ENCODE data around the gene PTPRG. TPM values are rescaled to one million over a fixed set of nuclear protein-coding genes. Genes with fewer than 3 reads are reported as not detected.

Gene PTPRG
- total and polyA plus RNA-seq, 10 of the 15 experiments (the other 5 are each of a cell fraction or from before 2014, with no cell fraction given) = 0.29 to 20.7 (median 1.4) TPM

DNA sequence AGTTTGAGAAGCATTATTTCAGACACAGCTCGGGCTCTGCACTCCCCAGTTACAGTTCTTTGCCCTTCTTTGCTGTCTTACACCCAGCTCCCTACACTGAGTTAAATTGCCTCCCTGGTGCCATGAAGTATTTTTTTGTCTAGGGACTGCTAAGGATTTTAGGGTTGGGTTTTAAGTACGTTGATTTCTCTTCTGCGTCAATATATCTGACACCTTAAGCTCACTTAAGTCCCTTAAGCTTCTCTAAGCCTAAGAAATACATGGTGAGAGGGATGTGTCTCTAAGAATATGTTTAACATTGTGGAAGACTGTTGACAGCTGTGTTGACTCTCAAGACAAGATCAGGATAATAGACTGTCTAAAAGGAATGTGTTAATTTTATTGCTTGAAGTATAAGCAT, 400.5 kb downstream of the PTPRG start:
- ChIA-PET POLR2A (interaction anchor here (0.9 to 1.1 kb wide), 3 partner anchors 11 to 194 kb away, joined by 3 to 4 read pairs (median 3); no protein-coding TSS in a partner anchor), SMC1A (ENCODE audit: uncharacterized antibody, unreplicated experiment) (interaction anchor here (0.7 to 1.7 kb wide), 3 partner anchors 13 to 106 kb away, joined by 5 read pairs; no protein-coding TSS in a partner anchor), CTCF (interaction anchor here (0.6 to 1.6 kb wide), 5 partner anchors 25 to 170 kb away, joined by 3 to 4 read pairs (median 3); no protein-coding TSS in a partner anchor), RAD21 (ENCODE audit: unreplicated experiment) (interaction anchor here (1.0 kb wide), 1 partner anchor 13 kb away, joined by 4 read pairs; no protein-coding TSS in a partner anchor)
- intact Hi-C loops (cut with micrococcal nuclease; ENCODE audit: unreplicated experiment) = no loop called here
- H3K27me3 ChIP-seq (replicated peaks in 1 of 2; ENCODE audit: control insufficient read depth in 2 of 2, insufficient read depth in 2 of 2, low read length in 1 of 2) = no peaks in the 10 kb centered on the region
- ATAC-seq (no peak), FAIRE-seq (no peak), DNase-seq (ENCODE audit: low read depth, low spot score) (no peak)
- no peaks in the 10 kb centered on the region for H3K4me1 ChIP-seq (ENCODE audit: control insufficient read depth, insufficient read depth, low read length)
- no TSS peak for BruUV-seq (replicated peaks)
- WGBS (ENCODE audit: insufficient coverage, insufficient replicate concordance, low lambda C conversion rate, missing lambda C conversion rate) = 15% methylated on average over 3 of the region's 3 CpGs
- no peak overlapping the region for H2AFZ ChIP-seq (ENCODE audit: control insufficient read depth, low read depth, low read length)
- no peak overlapping the region for H3K4me3 ChIP-seq
- in situ Hi-C loops (cut with MboI) = no loop called here
- no peaks in the 10 kb centered on the region for H3K79me2 ChIP-seq (ENCODE audit: control insufficient read depth, insufficient read depth, low read length)
- no peaks in the 10 kb centered on the region for H4K20me1 ChIP-seq (ENCODE audit: control insufficient read depth, insufficient read depth)
- H3K36me3 ChIP-seq (ENCODE audit: control insufficient read depth in 2 of 2, insufficient read depth in 2 of 2, low read length in 1 of 2) = no peaks in the 10 kb centered on the region
- no peak for TF ChIP-seq ETV6 (conservative IDR thresholded peaks at IDR 0.05 in 1 of 2, IDR thresholded peaks at IDR 0.05 in 1 of 2; ENCODE audit: borderline replicate concordance in 1 of 2, low read depth in 1 of 2)
- no peak overlapping the region for H3K4me2 ChIP-seq (ENCODE audit: control insufficient read depth, insufficient read depth)
- H3K9ac ChIP-seq (ENCODE audit: control insufficient read depth, insufficient read depth, low read length) = no peak overlapping the region
- no peaks in the 10 kb centered on the region for H3K9me3 ChIP-seq (replicated peaks; ENCODE audit: control insufficient read depth, insufficient read depth, low read length)
- no peak overlapping the region for H3K27ac ChIP-seq (ENCODE audit: control insufficient read depth, insufficient read depth)

DNA sequence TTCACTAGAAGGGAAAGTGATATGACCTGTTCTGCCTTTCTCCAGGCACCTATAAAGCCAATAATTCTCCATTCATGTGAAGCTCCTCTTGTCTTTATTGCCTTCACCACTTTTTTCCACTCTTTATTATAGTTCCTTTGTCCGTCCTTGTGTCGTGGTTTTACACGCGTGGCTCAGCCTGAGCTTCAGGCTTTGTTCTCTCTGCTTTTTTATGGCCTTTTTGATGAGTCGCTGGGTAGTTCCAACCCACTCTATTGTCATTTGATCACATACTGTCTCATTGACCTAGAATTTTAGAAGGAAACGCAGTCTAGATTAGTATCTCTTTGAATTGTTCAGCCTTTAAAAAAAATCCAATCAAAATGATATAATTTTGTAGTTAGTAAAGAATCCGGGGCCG, 403.2 kb downstream of the PTPRG start:
- Histone ChIP-seq H3K9me3 (replicated peaks; ENCODE audit: control insufficient read depth, insufficient read depth, low read length) (no peaks in the 10 kb centered on the region), H3K36me3 (ENCODE audit: control insufficient read depth in 2 of 2, insufficient read depth in 2 of 2, low read length in 1 of 2) (no peaks in the 10 kb centered on the region), H3K9ac (ENCODE audit: control insufficient read depth, insufficient read depth, low read length) (no peak overlapping the region), H4K20me1 (ENCODE audit: control insufficient read depth, insufficient read depth) (no peaks in the 10 kb centered on the region), H3K27me3 (replicated peaks in 1 of 2; ENCODE audit: control insufficient read depth in 2 of 2, insufficient read depth in 2 of 2, low read length in 1 of 2) (no peaks in the 10 kb centered on the region), H3K27ac (ENCODE audit: control insufficient read depth, insufficient read depth) (no peak overlapping the region), H3K4me1 (ENCODE audit: control insufficient read depth, insufficient read depth, low read length) (no peaks in the 10 kb centered on the region), H2AFZ (ENCODE audit: control insufficient read depth, low read depth, low read length) (no peak overlapping the region), H3K79me2 (ENCODE audit: control insufficient read depth, insufficient read depth, low read length) (no peaks in the 10 kb centered on the region), H3K4me2 (ENCODE audit: control insufficient read depth, insufficient read depth) (no peak overlapping the region), H3K4me3 (no peak overlapping the region)
- SMC1A ChIA-PET (ENCODE audit: uncharacterized antibody, unreplicated experiment) = interaction anchor here (0.7 to 1.5 kb wide), 4 partner anchors 8 to 71 kb away, joined by 3 to 4 read pairs (median 3); no protein-coding TSS in a partner anchor
- in situ Hi-C loops (cut with MboI) = no loop called here
- DNase-seq (ENCODE audit: low read depth, low spot score) (no peak), ATAC-seq (no peak), FAIRE-seq (no peak)
- no TSS peak for BruUV-seq (replicated peaks)
- RAD21 ChIA-PET (ENCODE audit: unreplicated experiment) = no interaction called here
- intact Hi-C loops (cut with micrococcal nuclease; ENCODE audit: unreplicated experiment) = no loop called here
- POLR2A ChIA-PET = interaction anchor here (1.2 kb wide), 1 partner anchor 16 kb away, joined by 7 read pairs; no protein-coding TSS in a partner anchor
- 67% methylated on average over 8 of the region's 8 CpGs for WGBS (ENCODE audit: insufficient coverage, insufficient replicate concordance, low lambda C conversion rate, missing lambda C conversion rate)
- CTCF ChIA-PET = interaction anchor here (1.8 kb wide), 1 partner anchor 11 kb away, joined by 4 read pairs; no protein-coding TSS in a partner anchor
- TF ChIP-seq HDAC2 (IDR thresholded peaks at IDR 0.05) = no peak
- TF ChIP-seq PAX5 (IDR thresholded peaks at IDR 0.05; ENCODE audit: borderline replicate concordance, low read depth, low read length) = no peak
- TF ChIP-seq, protein P1, sequence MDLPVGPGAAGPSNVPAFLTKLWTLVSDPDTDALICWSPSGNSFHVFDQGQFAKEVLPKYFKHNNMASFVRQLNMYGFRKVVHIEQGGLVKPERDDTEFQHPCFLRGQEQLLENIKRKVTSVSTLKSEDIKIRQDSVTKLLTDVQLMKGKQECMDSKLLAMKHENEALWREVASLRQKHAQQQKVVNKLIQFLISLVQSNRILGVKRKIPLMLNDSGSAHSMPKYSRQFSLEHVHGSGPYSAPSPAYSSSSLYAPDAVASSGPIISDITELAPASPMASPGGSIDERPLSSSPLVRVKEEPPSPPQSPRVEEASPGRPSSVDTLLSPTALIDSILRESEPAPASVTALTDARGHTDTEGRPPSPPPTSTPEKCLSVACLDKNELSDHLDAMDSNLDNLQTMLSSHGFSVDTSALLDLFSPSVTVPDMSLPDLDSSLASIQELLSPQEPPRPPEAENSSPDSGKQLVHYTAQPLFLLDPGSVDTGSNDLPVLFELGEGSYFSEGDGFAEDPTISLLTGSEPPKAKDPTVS (IDR thresholded peaks at IDR 0.05; ENCODE audit: low read depth, low read length) = no peak
- no peak for TF ChIP-seq BHLHE40 (IDR thresholded peaks at IDR 0.05; ENCODE audit: borderline replicate concordance in 1 of 2, low read depth in 2 of 2, low read length in 1 of 2)
- TF ChIP-seq, protein P2, sequence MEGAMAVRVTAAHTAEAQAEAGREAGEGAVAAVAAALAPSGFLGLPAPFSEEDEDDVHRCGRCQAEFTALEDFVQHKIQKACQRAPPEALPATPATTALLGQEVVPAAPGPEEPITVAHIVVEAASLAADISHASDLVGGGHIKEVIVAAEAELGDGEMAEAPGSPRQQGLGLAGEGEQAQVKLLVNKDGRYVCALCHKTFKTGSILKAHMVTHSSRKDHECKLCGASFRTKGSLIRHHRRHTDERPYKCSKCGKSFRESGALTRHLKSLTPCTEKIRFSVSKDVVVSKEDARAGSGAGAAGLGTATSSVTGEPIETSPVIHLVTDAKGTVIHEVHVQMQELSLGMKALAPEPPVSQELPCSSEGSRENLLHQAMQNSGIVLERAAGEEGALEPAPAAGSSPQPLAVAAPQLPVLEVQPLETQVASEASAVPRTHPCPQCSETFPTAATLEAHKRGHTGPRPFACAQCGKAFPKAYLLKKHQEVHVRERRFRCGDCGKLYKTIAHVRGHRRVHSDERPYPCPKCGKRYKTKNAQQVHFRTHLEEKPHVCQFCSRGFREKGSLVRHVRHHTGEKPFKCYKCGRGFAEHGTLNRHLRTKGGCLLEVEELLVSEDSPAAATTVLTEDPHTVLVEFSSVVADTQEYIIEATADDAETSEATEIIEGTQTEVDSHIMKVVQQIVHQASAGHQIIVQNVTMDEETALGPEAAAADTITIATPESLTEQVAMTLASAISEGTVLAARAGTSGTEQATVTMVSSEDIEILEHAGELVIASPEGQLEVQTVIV (IDR thresholded peaks at IDR 0.05; ENCODE audit: borderline replicate concordance, partially characterized antibody) = no peak
- TF ChIP-seq, protein P3, sequence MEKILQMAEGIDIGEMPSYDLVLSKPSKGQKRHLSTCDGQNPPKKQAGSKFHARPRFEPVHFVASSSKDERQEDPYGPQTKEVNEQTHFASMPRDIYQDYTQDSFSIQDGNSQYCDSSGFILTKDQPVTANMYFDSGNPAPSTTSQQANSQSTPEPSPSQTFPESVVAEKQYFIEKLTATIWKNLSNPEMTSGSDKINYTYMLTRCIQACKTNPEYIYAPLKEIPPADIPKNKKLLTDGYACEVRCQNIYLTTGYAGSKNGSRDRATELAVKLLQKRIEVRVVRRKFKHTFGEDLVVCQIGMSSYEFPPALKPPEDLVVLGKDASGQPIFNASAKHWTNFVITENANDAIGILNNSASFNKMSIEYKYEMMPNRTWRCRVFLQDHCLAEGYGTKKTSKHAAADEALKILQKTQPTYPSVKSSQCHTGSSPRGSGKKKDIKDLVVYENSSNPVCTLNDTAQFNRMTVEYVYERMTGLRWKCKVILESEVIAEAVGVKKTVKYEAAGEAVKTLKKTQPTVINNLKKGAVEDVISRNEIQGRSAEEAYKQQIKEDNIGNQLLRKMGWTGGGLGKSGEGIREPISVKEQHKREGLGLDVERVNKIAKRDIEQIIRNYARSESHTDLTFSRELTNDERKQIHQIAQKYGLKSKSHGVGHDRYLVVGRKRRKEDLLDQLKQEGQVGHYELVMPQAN (conservative IDR thresholded peaks at IDR 0.05) = no peak
- no peak for TF ChIP-seq TCF12 (IDR thresholded peaks at IDR 0.05; ENCODE audit: low read depth, low read length)
